EH (cell line): Measurements from ENCODE around the gene C3orf22.
"Not testable (repeated sequence)": the region's sequence is repeated elsewhere in the genome, so short reads cannot be mapped to it uniquely, and the experiment has no call there.

Experiments used
- DNase-seq: peaks from one replicate; pipeline ENCODE4 v3.0.0-alpha.2; 2015; ENCODE audit warnings: low read depth

C3orf22 gene

GRCh38 chr3:126558336-126559071, at the start of gene C3orf22:
TSS of gene C3orf22 (minus strand) at chr3:126558932. CDS start at chr3:126553390, 5,542 bp downstream.
- no peak for DNase-seq

- DNase-seq: peak; percentile 74
These were observed 48.6 kb upstream of the C3orf22 start for GRCh38 chr3:126607214-126607908.

- DNase-seq: no peak
These were observed 47.3 kb upstream of the C3orf22 start for GRCh38 chr3:126606001-126606400.

GRCh38 chr3:126604691-126605090, 46.0 kb upstream of the C3orf22 start:
- no peak for DNase-seq

GRCh38 chr3:126599101-126599500, 40.4 kb upstream of the C3orf22 start:
- DNase-seq: no peak

GRCh38 chr3:126595479-126595878, 36.7 kb upstream of the C3orf22 start:
- not testable (repeated sequence) for DNase-seq

- DNase-seq: not testable (repeated sequence)
These were observed 32.8 kb upstream of the C3orf22 start for GRCh38 chr3:126591515-126591914.

- DNase-seq: no peak
These were observed 23.6 kb upstream of the C3orf22 start for GRCh38 chr3:126582311-126582710.

GRCh38 chr3:126581569-126581968, 22.8 kb upstream of the C3orf22 start:
- DNase-seq: no peak

GRCh38 chr3:126580746-126581145, 22.0 kb upstream of the C3orf22 start:
- DNase-seq: no peak

GRCh38 chr3:126578702-126579101, 20.0 kb upstream of the C3orf22 start:
- no peak for DNase-seq

- no peak for DNase-seq
These were observed 18.5 kb upstream of the C3orf22 start for GRCh38 chr3:126577261-126577660.

- no peak for DNase-seq
These were observed 14.9 kb upstream of the C3orf22 start for GRCh38 chr3:126573492-126574117.

GRCh38 chr3:126571078-126571477, 12.3 kb upstream of the C3orf22 start:
- no peak for DNase-seq

GRCh38 chr3:126570103-126570541, 11.4 kb upstream of the C3orf22 start:
- peak; percentile 9 for DNase-seq

- DNase-seq: no peak
These were observed 10.8 kb upstream of the C3orf22 start for GRCh38 chr3:126569390-126569975.

- no peak for DNase-seq
These were observed 10.1 kb upstream of the C3orf22 start for GRCh38 chr3:126568776-126569342.

- peak; percentile 7 for DNase-seq
These were observed 9.1 kb upstream of the C3orf22 start for GRCh38 chr3:126567696-126568438.

- no peak for DNase-seq
These were observed 4.1 kb upstream of the C3orf22 start for GRCh38 chr3:126562737-126563276.

- DNase-seq: no peak
These were observed 971 bp downstream of the C3orf22 start for GRCh38 chr3:126557761-126558160.

- no peak for DNase-seq
These were observed 1.4 kb downstream of the C3orf22 start for GRCh38 chr3:126557415-126557745.
